Measurements from ENCODE around the gene PEX10.

PEX10 gene

GRCh38 chr1:2435746-2436355, 23.5 kb upstream of the PEX10 start:
- no peaks in the 10 kb centered on the region for H3K27me3 Mint-ChIP-seq
- H3K9me3 Mint-ChIP-seq = no peaks in the 10 kb centered on the region
- H3K36me3 Mint-ChIP-seq (ENCODE audit: low read depth) = no peaks in the 10 kb centered on the region
- no peak overlapping the region for H3K4me3 Mint-ChIP-seq
- no peaks in the 10 kb centered on the region for H3K4me1 Mint-ChIP-seq (ENCODE audit: low read depth)
- no peak overlapping the region for H3K27ac Mint-ChIP-seq

- no peak overlapping the region for H3K4me3 Mint-ChIP-seq
- no peaks in the 10 kb centered on the region for H3K9me3 Mint-ChIP-seq
- no peaks in the 10 kb centered on the region for H3K27me3 Mint-ChIP-seq
- H3K36me3 Mint-ChIP-seq (ENCODE audit: low read depth) = no peaks in the 10 kb centered on the region
- no peak overlapping the region for H3K27ac Mint-ChIP-seq
- no peaks in the 10 kb centered on the region for H3K4me1 Mint-ChIP-seq (ENCODE audit: low read depth)
Measured at GRCh38 chr1:2435091-2435490, 22.7 kb upstream of the PEX10 start.

GRCh38 chr1:2433936-2434655, 21.7 kb upstream of the PEX10 start:
- Mint-ChIP-seq H3K4me3 (no peak overlapping the region), H3K9me3 (no peaks in the 10 kb centered on the region), H3K27ac (no peak overlapping the region), H3K36me3 (ENCODE audit: low read depth) (no peaks in the 10 kb centered on the region), H3K4me1 (ENCODE audit: low read depth) (no peaks in the 10 kb centered on the region), H3K27me3 (no peaks in the 10 kb centered on the region)

- H3K9me3 Mint-ChIP-seq = no peaks in the 10 kb centered on the region
- H3K36me3 Mint-ChIP-seq (ENCODE audit: low read depth) = no peaks in the 10 kb centered on the region
- H3K4me1 Mint-ChIP-seq (ENCODE audit: low read depth) = no peaks in the 10 kb centered on the region
- H3K27ac Mint-ChIP-seq = no peak overlapping the region
- no peaks in the 10 kb centered on the region for H3K27me3 Mint-ChIP-seq
- no peak overlapping the region for H3K4me3 Mint-ChIP-seq
Measured at GRCh38 chr1:2433196-2433595, 20.8 kb upstream of the PEX10 start.

- no peaks in the 10 kb centered on the region for H3K36me3 Mint-ChIP-seq (ENCODE audit: low read depth)
- no peaks in the 10 kb centered on the region for H3K9me3 Mint-ChIP-seq
- H3K4me1 Mint-ChIP-seq (ENCODE audit: low read depth) = no peaks in the 10 kb centered on the region
Measured at GRCh38 chr1:2432441-2432844, 20.1 kb upstream of the PEX10 start.

GRCh38 chr1:2431518-2431917, 19.2 kb upstream of the PEX10 start:
- H3K27me3 Mint-ChIP-seq = no peaks in the 10 kb centered on the region
- no peaks in the 10 kb centered on the region for H3K4me1 Mint-ChIP-seq (ENCODE audit: low read depth)
- no peaks in the 10 kb centered on the region for H3K9me3 Mint-ChIP-seq
- H3K27ac Mint-ChIP-seq = no peak overlapping the region
- H3K4me3 Mint-ChIP-seq = no peak overlapping the region
- no peaks in the 10 kb centered on the region for H3K36me3 Mint-ChIP-seq (ENCODE audit: low read depth)

More at GRCh38 chr1:2432441-2432844, 20.1 kb upstream of the PEX10 start:
- H3K27me3 Mint-ChIP-seq = no peaks in the 10 kb centered on the region
- no peak overlapping the region for H3K4me3 Mint-ChIP-seq
- H3K27ac Mint-ChIP-seq = no peak overlapping the region

- H3K4me1 Mint-ChIP-seq (ENCODE audit: low read depth) = no peaks in the 10 kb centered on the region
- no peak overlapping the region for H3K27ac Mint-ChIP-seq
- H3K9me3 Mint-ChIP-seq = no peaks in the 10 kb centered on the region
- no peak overlapping the region for H3K4me3 Mint-ChIP-seq
- H3K27me3 Mint-ChIP-seq = no peaks in the 10 kb centered on the region
- H3K36me3 Mint-ChIP-seq (ENCODE audit: low read depth) = no peaks in the 10 kb centered on the region
Measured at GRCh38 chr1:2431103-2431502, 18.7 kb upstream of the PEX10 start.

- no peaks in the 10 kb centered on the region for H3K9me3 Mint-ChIP-seq
- no peak overlapping the region for H3K4me3 Mint-ChIP-seq
- H3K27me3 Mint-ChIP-seq = no peaks in the 10 kb centered on the region
- H3K36me3 Mint-ChIP-seq (ENCODE audit: low read depth) = no peaks in the 10 kb centered on the region
- H3K4me1 Mint-ChIP-seq (ENCODE audit: low read depth) = no peaks in the 10 kb centered on the region
- no peak overlapping the region for H3K27ac Mint-ChIP-seq
Measured at GRCh38 chr1:2430592-2430973, 18.2 kb upstream of the PEX10 start.

GRCh38 chr1:2429780-2430591, 17.6 kb upstream of the PEX10 start:
- H3K27ac Mint-ChIP-seq = no peak overlapping the region
- H3K4me3 Mint-ChIP-seq = no peak overlapping the region
- H3K4me1 Mint-ChIP-seq (ENCODE audit: low read depth) = no peaks in the 10 kb centered on the region
- H3K9me3 Mint-ChIP-seq = no peaks in the 10 kb centered on the region
- no peaks in the 10 kb centered on the region for H3K27me3 Mint-ChIP-seq
- H3K36me3 Mint-ChIP-seq (ENCODE audit: low read depth) = no peaks in the 10 kb centered on the region

- Mint-ChIP-seq H3K27me3 (no peaks in the 10 kb centered on the region), H3K4me3 (no peak overlapping the region), H3K36me3 (ENCODE audit: low read depth) (no peaks in the 10 kb centered on the region), H3K27ac (no peak overlapping the region), H3K4me1 (ENCODE audit: low read depth) (no peaks in the 10 kb centered on the region), H3K9me3 (no peaks in the 10 kb centered on the region)
Measured at GRCh38 chr1:2428490-2428889, 16.1 kb upstream of the PEX10 start.

- H3K4me1 Mint-ChIP-seq (ENCODE audit: low read depth) = no peaks in the 10 kb centered on the region
- H3K27ac Mint-ChIP-seq = no peak overlapping the region
- no peaks in the 10 kb centered on the region for H3K27me3 Mint-ChIP-seq
- no peaks in the 10 kb centered on the region for H3K9me3 Mint-ChIP-seq
- no peak overlapping the region for H3K4me3 Mint-ChIP-seq
- H3K36me3 Mint-ChIP-seq (ENCODE audit: low read depth) = no peaks in the 10 kb centered on the region
Measured at GRCh38 chr1:2427976-2428375, 15.6 kb upstream of the PEX10 start.

GRCh38 chr1:2427051-2427450, 14.7 kb upstream of the PEX10 start:
- Mint-ChIP-seq H3K9me3 (no peaks in the 10 kb centered on the region), H3K4me3 (no peak overlapping the region), H3K27me3 (no peaks in the 10 kb centered on the region), H3K27ac (no peak overlapping the region), H3K36me3 (ENCODE audit: low read depth) (no peaks in the 10 kb centered on the region), H3K4me1 (ENCODE audit: low read depth) (no peaks in the 10 kb centered on the region)

GRCh38 chr1:2426540-2426939, 14.2 kb upstream of the PEX10 start:
- no peaks in the 10 kb centered on the region for H3K36me3 Mint-ChIP-seq (ENCODE audit: low read depth)
- H3K4me1 Mint-ChIP-seq (ENCODE audit: low read depth) = no peaks in the 10 kb centered on the region
- no peaks in the 10 kb centered on the region for H3K9me3 Mint-ChIP-seq
- no peak overlapping the region for H3K27ac Mint-ChIP-seq
- no peak overlapping the region for H3K4me3 Mint-ChIP-seq
- no peaks in the 10 kb centered on the region for H3K27me3 Mint-ChIP-seq

GRCh38 chr1:2425892-2426291, 13.5 kb upstream of the PEX10 start:
- Mint-ChIP-seq H3K9me3 (no peaks in the 10 kb centered on the region), H3K36me3 (ENCODE audit: low read depth) (no peaks in the 10 kb centered on the region), H3K27ac (no peak overlapping the region), H3K27me3 (no peaks in the 10 kb centered on the region), H3K4me3 (no peak overlapping the region), H3K4me1 (ENCODE audit: low read depth) (no peaks in the 10 kb centered on the region)

GRCh38 chr1:2422523-2422922, 10.2 kb upstream of the PEX10 start:
- no peak overlapping the region for H3K4me3 Mint-ChIP-seq
- no peaks in the 10 kb centered on the region for H3K27me3 Mint-ChIP-seq
- no peaks in the 10 kb centered on the region for H3K36me3 Mint-ChIP-seq (ENCODE audit: low read depth)
- H3K27ac Mint-ChIP-seq = no peak overlapping the region
- no peaks in the 10 kb centered on the region for H3K4me1 Mint-ChIP-seq (ENCODE audit: low read depth)
- no peaks in the 10 kb centered on the region for H3K9me3 Mint-ChIP-seq
